HEK293 (cell line): Measurements from ENCODE around the gene USP16.

Experiments
- ELK4 ChIP-seq: IDR thresholded peaks from 2 replicates; pipeline ENCODE4 v1.6.1; 2011; ENCODE audit warnings: mild to moderate bottlenecking, low read depth, low read length, borderline replicate concordance
- GLIS2 ChIP-seq: fragments of 450-650 bp; formaldehyde crosslinking; IDR thresholded peaks from 2 replicates; pipeline ENCODE4 v1.5.1; 2016; ENCODE audit warnings: missing biosample characterization, missing genetic modification characterization
- HIC1 ChIP-seq: fragments of 450-650 bp; formaldehyde crosslinking; IDR thresholded peaks from 2 replicates; pipeline ENCODE4 v1.5.1; 2016; ENCODE audit warnings: missing biosample characterization, missing genetic modification characterization
- KLF9 ChIP-seq: fragments of 450-650 bp; formaldehyde crosslinking; IDR thresholded peaks from 2 replicates; pipeline ENCODE4 v1.5.1; 2016; ENCODE audit warnings: missing biosample characterization, missing genetic modification characterization, low read depth
- MYNN ChIP-seq: fragments of 450-650 bp; formaldehyde crosslinking; IDR thresholded peaks from 2 replicates; pipeline ENCODE4 v1.5.1; 2016; ENCODE audit warnings: missing biosample characterization, missing genetic modification characterization, borderline replicate concordance
- PRDM2 ChIP-seq: fragments of 450-650 bp; formaldehyde crosslinking; IDR thresholded peaks from 2 replicates; pipeline ENCODE4 v1.5.1; 2016; ENCODE audit warnings: missing biosample characterization, missing genetic modification characterization, borderline replicate concordance
- SETDB1 ChIP-seq: IDR thresholded peaks from one replicate; pipeline ENCODE4 v1.6.1; 2017; ENCODE audit warnings: mild to moderate bottlenecking, low read length, moderate library complexity, mixed read lengths; ENCODE audit not compliant: insufficient read length
- SP7 ChIP-seq: fragments of 450-650 bp; formaldehyde crosslinking; IDR thresholded peaks from 2 replicates; pipeline ENCODE4 v1.5.1; 2016; ENCODE audit warnings: missing biosample characterization, missing genetic modification characterization
- YY2 ChIP-seq: fragments of 450-650 bp; formaldehyde crosslinking; IDR thresholded peaks from 2 replicates; pipeline ENCODE4 v1.5.1; 2016; ENCODE audit warnings: missing biosample characterization, missing genetic modification characterization
- ZBTB8A ChIP-seq: fragments of 450-650 bp; formaldehyde crosslinking; IDR thresholded peaks from 2 replicates; pipeline ENCODE4 v1.5.1; 2016; ENCODE audit warnings: missing biosample characterization, missing genetic modification characterization
- ZEB2 ChIP-seq: fragments of 450-650 bp; formaldehyde crosslinking; IDR thresholded peaks from 2 replicates; pipeline ENCODE4 v1.5.1; 2016; ENCODE audit warnings: missing biosample characterization, missing genetic modification characterization
- ZIC2 ChIP-seq: fragments of 450-650 bp; formaldehyde crosslinking; IDR thresholded peaks from 2 replicates; pipeline ENCODE4 v1.5.1; 2016; ENCODE audit warnings: missing biosample characterization, missing genetic modification characterization
- ZNF114 ChIP-seq: fragments of 450-650 bp; formaldehyde crosslinking; IDR thresholded peaks from 2 replicates; pipeline ENCODE4 v1.5.0; 2017; ENCODE audit warnings: missing biosample characterization, missing genetic modification characterization
- ZNF138 ChIP-seq: fragments of 450-650 bp; formaldehyde crosslinking; IDR thresholded peaks from 2 replicates; pipeline ENCODE4 v1.5.1; 2016; ENCODE audit warnings: missing biosample characterization, missing genetic modification characterization, borderline replicate concordance
- ZNF157 ChIP-seq: fragments of 450-650 bp; formaldehyde crosslinking; IDR thresholded peaks from 2 replicates; pipeline ENCODE4 v1.5.1; 2016; ENCODE audit warnings: missing biosample characterization, missing genetic modification characterization
- ZNF202 ChIP-seq: fragments of 450-650 bp; formaldehyde crosslinking; IDR thresholded peaks from 2 replicates; pipeline ENCODE4 v1.5.1; 2016; ENCODE audit warnings: missing biosample characterization, missing genetic modification characterization, borderline replicate concordance
- ZNF211 ChIP-seq: fragments of 450-650 bp; formaldehyde crosslinking; IDR thresholded peaks from 2 replicates; pipeline ENCODE4 v1.5.1; 2016; ENCODE audit warnings: low read depth, missing biosample characterization, missing genetic modification characterization
- ZNF23 ChIP-seq: fragments of 450-650 bp; formaldehyde crosslinking; IDR thresholded peaks from 2 replicates; pipeline ENCODE4 v1.5.1; 2016; ENCODE audit warnings: missing biosample characterization, missing genetic modification characterization, borderline replicate concordance
- ZNF398 ChIP-seq: fragments of 450-650 bp; formaldehyde crosslinking; IDR thresholded peaks from 2 replicates; pipeline ENCODE4 v1.5.1; 2017; ENCODE audit warnings: missing biosample characterization, missing genetic modification characterization
- ZNF449 ChIP-seq: fragments of 450-650 bp; formaldehyde crosslinking; IDR thresholded peaks from 2 replicates; pipeline ENCODE4 v1.5.1; 2017; ENCODE audit warnings: missing biosample characterization, mild to moderate bottlenecking, missing genetic modification characterization, moderate library complexity
- ZNF48 ChIP-seq: fragments of 450-650 bp; formaldehyde crosslinking; IDR thresholded peaks from 2 replicates; pipeline ENCODE4 v1.5.1; 2016; ENCODE audit warnings: missing biosample characterization, missing genetic modification characterization
- ZNF501 ChIP-seq: fragments of 450-650 bp; formaldehyde crosslinking; IDR thresholded peaks from 2 replicates; pipeline ENCODE4 v1.5.1; 2016; ENCODE audit warnings: missing biosample characterization, missing genetic modification characterization
- ZNF692 ChIP-seq: fragments of 450-650 bp; formaldehyde crosslinking; IDR thresholded peaks from 2 replicates; pipeline ENCODE4 v1.5.1; 2016; ENCODE audit warnings: missing biosample characterization, missing genetic modification characterization
- ZNF707 ChIP-seq: fragments of 450-650 bp; formaldehyde crosslinking; IDR thresholded peaks from 2 replicates; pipeline ENCODE4 v1.5.1; 2016; ENCODE audit warnings: missing biosample characterization, missing genetic modification characterization
- ZNF777 ChIP-seq: fragments of 450-650 bp; formaldehyde crosslinking; IDR thresholded peaks from 2 replicates; pipeline ENCODE4 v1.5.1; 2017; ENCODE audit warnings: missing biosample characterization, missing genetic modification characterization, borderline replicate concordance

The USP16 gene

GRCh38 chr21:28992526-28993292 lies 31.8 kb upstream of the USP16 start, which contains the start of gene LTN1 (continued):
- no peak for TF ChIP-seq PRDM2 (tag by site-specific recombination)
- no peak for TF ChIP-seq ZNF449
- TF ChIP-seq GLIS2 (tag by site-specific recombination) = no peak; the same call in 1 of the 2 replicates
- TF ChIP-seq ZNF138 = no peak
- no peak for TF ChIP-seq ZNF202
- peak; percentile 59; the same call in 1 of the 2 replicates for TF ChIP-seq ZBTB8A (tag by site-specific recombination)
- no peak for TF ChIP-seq HIC1 (tag by site-specific recombination)
- TF ChIP-seq ZNF23 = no peak
- peak; percentile 82; the same call in 1 of the 2 replicates for TF ChIP-seq ELK4
- TF ChIP-seq KLF9 = peak; percentile 68
- peak; percentile 94 for TF ChIP-seq SP7
- TF ChIP-seq ZNF398 (tag by site-specific recombination) = peak; percentile 32; the same call in 1 of the 2 replicates
- TF ChIP-seq ZIC2 = peak; percentile 86
- TF ChIP-seq ZNF114 (tag by site-specific recombination) = no peak
- no peak for TF ChIP-seq ZNF777 (tag by site-specific recombination)
- no peak for TF ChIP-seq ZNF157 (tag by site-specific recombination)
- no peak for TF ChIP-seq ZNF48 (tag by site-specific recombination)
- no peak for TF ChIP-seq ZNF211
- TF ChIP-seq ZNF692 (tag by site-specific recombination) = peak; percentile 84
- TF ChIP-seq SETDB1 = no peak
- no peak for TF ChIP-seq YY2 (tag by site-specific recombination)
- TF ChIP-seq ZEB2 (tag by site-specific recombination) = peak; percentile 89
- peak; percentile 83; the same call in 1 of the 2 replicates for TF ChIP-seq ZNF501 (tag by site-specific recombination)
- TF ChIP-seq MYNN = no peak
- TF ChIP-seq ZNF707 (tag by site-specific recombination) = no peak
